Fibroblast of skin of abdomen (primary cell): ENCODE results near the gene MED15. TPM values are rescaled to one million over a fixed set of nuclear protein-coding genes. Genes with fewer than 3 reads are reported as not detected.
A peak's percentile ranks its signal among the peaks of the same experiment; 100 is the strongest.
"Not testable (repeated sequence)": the region's sequence is repeated elsewhere in the genome, so short reads cannot be mapped to it uniquely, and the experiment has no call there.

ENCODE experiments used
- DNase-seq: peaks from one replicate; pipeline ENCODE4 v3.0.0-alpha.2; 2013
- polyA plus RNA-seq, 2 experiments: library from polyadenylated mRNA; unstranded; fragments of 120-200 nt; gene quantifications; one replicate each; pipeline ENCODE4 v1.2.1, GENCODE V29; 2013; ENCODE audit not compliant: insufficient read length in 2 of 2

The MED15 gene, protein sequence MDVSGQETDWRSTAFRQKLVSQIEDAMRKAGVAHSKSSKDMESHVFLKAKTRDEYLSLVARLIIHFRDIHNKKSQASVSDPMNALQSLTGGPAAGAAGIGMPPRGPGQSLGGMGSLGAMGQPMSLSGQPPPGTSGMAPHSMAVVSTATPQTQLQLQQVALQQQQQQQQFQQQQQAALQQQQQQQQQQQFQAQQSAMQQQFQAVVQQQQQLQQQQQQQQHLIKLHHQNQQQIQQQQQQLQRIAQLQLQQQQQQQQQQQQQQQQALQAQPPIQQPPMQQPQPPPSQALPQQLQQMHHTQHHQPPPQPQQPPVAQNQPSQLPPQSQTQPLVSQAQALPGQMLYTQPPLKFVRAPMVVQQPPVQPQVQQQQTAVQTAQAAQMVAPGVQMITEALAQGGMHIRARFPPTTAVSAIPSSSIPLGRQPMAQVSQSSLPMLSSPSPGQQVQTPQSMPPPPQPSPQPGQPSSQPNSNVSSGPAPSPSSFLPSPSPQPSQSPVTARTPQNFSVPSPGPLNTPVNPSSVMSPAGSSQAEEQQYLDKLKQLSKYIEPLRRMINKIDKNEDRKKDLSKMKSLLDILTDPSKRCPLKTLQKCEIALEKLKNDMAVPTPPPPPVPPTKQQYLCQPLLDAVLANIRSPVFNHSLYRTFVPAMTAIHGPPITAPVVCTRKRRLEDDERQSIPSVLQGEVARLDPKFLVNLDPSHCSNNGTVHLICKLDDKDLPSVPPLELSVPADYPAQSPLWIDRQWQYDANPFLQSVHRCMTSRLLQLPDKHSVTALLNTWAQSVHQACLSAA
- 70.4 TPM for polyA plus RNA-seq (2013, experiment 1 of 2; ENCODE audit: insufficient read length)
- polyA plus RNA-seq (2013, experiment 2 of 2; ENCODE audit: insufficient read length): 75.3 TPM

- peak; percentile 88 for DNase-seq
These were observed at the start of gene MED15 for GRCh38 chr22:20507253-20508066. Gene MED15 (plus strand): TSS chr22:20507610. CDS start chr22:20507679, 69 bp downstream.

GRCh38 chr22:20458530-20459151 lies 48.8 kb upstream of the MED15 start:
- no peak for DNase-seq

DNA sequence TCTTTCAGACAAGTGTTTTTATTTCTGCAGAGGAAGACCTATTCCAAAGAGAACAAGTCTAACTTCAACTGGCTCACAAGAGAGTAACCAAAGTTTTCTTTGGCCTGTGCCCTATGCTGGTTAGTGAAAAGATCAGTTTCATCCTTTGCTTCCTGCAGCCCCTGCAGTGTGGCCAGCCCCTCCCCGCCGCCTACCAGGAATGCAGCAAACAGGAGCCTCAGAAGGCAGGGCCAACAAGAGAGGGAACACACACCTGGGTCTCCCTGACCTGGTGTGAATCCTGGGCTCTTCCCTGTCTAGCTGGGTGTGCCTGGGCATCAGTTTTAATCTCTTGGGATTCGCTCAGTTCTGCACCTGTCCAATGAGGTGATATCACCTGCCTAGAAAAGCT lies 48.3 kb upstream of the MED15 start:
- DNase-seq: no peak

DNA sequence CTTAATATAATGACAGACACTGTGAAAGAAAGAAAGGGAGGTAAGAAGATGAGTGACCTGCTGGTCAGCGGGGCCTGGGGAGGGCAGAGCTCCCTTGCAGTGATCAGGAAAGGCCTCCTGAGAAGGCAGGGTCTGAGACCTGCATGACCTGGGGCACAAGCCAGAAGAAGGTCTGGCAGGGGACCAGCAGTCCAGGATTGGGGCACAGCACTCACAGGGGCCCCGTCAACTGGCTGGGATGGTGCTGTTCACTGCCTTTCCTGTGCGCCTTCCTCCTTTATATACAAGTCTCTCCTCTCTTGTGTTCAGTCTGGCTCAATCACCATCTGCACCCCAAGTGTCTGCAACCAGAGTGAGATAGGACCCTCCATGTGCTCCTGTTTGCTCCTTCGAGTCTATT lies 47.5 kb upstream of the MED15 start:
- no peak for DNase-seq

DNA sequence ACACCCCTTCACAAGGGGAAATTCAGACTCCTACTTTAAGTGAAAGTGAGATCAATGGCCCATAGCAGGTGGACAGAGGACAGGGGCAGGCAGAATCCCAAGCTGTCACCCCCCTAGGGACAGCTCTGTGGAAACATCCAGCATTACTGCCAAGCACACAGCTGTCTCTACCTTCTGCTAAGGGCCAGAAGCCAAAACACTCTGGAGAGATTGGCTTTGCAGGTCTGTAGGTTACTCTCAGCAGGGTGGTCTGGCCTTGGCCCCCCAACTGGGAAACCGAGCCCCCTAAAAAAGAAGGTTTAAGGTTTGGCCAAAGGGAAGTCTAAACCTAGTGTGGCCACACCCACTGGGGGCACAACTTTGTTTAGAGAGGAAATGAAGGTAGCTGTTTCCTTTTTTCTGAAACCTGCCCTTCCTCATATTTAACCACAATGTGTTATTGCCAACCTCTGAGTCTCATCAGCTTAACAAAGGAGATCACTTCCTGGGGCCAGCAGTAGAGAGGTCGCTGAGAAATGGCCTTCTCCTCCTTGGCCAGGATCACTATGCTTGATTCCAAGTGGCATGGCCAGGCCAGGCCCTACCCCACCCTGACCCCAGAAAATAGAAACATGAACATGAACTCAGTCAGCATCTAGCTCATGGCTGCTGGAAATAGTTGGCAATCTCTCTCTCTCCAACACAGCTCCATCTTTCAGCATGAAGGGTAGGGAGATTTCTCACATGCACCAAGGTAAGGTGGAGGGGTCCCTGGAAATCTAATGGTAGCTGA lies 43.9 kb upstream of the MED15 start:
- DNase-seq: no peak

DNA sequence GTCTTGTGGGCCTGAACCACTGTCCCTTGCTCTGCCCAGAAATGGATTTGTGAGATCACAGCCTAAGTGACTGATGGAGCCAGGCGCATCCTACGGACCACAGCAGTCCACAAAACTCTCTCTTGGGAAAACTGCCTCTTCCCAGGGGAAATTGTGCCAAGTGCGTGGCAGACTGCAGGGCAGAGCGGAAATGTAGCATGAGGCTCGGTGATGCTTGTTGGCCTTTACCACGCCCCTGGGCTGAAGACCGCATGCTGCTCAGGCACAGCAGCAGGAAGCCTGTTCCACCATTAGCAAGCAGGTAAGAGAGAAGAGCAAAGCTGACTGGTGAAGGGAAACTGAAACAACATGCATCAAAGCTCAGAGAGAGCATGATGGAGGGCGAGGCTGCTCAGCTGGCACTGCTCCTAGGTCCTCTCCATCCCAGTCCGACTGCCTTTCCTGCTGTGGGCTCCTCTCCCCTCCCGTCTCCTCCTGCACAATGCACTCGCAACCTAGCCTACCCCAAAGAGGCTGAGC lies 43.3 kb upstream of the MED15 start:
- no peak for DNase-seq

GRCh38 chr22:20464912-20465758 lies 42.3 kb upstream of the MED15 start:
- DNase-seq: no peak

DNA sequence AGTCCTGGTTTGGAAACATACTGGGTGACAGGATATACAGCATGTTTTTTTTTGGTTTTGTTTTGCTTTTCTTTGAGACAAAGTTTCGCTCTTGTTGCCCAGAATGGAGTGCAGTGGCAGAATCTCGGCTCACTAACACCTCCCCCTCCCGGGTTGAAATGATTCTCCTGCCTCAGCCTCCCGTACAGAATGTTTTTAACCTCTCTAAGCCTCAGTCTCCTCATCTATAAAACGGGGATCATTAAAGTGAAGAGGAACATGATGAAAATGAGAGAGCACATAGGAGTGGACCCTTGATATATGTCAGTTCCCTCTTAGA lies 41.7 kb upstream of the MED15 start:
- DNase-seq: no peak

GRCh38 chr22:20466659-20467379 lies 40.6 kb upstream of the MED15 start:
- DNase-seq: no peak

- DNase-seq: no peak
These were observed 38.1 kb upstream of the MED15 start for GRCh38 chr22:20469110-20469868.

- not testable (repeated sequence) for DNase-seq
These were observed 36.9 kb upstream of the MED15 start for GRCh38 chr22:20470525-20470924.

- DNase-seq: no peak
These were observed 36.1 kb upstream of the MED15 start for GRCh38 chr22:20471126-20471833.

DNA sequence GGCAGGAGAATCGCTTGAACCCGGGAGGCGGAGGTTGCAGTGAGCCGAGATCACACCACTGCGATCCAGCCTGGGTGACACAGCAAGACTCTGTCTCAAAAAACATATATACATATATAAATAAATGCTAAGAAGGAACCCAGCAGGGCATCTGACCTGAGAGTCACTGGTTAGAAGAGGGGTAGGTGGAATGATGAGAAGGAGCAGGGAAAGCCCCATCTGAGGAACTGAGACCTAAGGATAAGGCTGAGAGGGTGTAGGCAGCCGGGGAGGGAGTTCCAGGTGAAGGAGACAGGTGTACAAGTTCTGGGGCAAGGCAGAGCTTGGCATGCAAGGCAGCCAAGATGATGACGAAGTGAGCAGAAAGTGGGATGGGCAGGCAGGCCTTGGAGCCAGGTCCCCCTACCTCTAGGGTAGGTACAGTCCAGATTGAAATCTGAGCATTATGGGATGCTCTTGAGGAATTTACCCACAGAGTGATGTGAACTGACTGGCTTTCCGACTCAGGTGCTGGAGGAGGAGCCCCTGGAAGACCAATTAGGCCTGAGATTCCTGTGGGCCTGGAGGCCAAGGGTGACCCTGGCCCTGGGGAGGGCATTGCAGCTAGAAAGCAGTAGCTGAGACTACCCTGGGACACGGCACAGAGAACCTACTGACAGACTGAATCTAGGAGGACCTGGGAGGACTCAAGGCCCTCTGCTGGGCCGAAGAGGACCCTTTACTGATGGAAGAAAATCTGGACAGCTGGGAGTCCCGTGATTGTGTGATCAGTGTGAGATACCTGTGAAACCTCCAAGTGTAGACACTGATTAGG lies 34.6 kb upstream of the MED15 start:
- DNase-seq: no peak

DNA sequence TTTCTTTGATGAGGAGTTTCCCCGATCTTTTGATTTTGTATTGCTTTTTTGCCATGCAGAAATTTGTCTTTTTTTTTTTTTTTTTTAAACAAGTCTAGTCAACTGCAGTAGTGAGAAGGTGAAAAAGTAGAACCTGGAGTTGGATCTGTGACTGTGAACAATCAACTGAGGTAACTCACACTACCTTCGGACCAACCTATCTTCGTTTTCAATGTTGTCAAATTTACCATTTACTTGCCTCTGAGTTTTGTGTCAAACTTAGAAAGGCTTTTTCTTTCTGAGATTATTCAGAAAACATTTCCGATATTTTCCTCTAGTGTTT lies 32.3 kb upstream of the MED15 start:
- DNase-seq: no peak

GRCh38 chr22:20475569-20475968 lies 31.8 kb upstream of the MED15 start:
- DNase-seq: not testable (repeated sequence)

DNA sequence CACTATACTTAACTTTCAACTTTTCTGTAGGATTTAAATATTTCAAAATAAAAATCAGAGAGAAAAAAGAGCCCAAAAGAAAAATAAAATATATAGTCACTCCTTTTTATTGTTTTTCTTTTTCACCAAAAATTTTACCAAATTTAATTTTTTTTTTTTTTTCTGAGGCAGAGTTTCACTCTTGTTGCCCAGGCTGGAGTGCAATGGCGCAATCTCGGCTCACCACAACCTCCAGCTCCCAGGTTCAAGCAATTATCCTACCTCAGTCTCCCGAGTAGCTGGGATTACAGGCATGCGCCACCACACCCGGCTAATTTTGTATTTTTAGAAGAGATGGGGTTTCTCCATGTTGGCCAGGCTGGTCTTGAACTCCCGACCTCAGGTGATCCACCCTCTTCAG lies 29.4 kb upstream of the MED15 start:
- DNase-seq: not testable (repeated sequence)

DNA sequence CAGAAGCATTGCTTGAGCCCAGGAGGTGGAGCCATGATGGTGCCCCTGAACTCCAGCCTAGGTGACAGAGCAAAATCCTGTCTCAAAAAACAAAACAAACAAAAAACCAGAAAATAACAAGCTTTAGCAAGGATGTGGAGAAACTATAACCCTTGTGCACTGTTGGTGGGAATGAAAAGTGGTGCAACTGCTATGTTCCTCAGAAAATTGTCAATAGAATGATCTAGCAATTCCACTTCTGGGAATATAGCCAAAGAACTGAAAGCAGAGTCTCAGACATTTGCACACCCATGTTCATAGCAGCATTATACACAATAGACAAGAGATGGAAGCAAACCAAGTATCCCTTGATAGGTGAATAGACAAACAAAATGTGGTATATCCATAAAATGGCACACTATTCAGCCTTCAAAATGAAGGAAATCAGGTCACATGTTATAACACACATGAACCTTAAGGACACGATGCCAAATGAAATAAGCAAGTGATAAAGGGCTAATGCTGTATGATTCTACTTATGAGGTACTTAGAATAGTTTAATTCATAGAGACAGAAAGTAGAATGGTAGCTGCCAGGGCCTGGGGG lies 27.7 kb upstream of the MED15 start:
- DNase-seq: no peak
